ENCODE results near the gene DDX41.
"Not testable (repeated sequence)": the region's sequence is repeated elsewhere in the genome, so short reads cannot be mapped to it uniquely, and the experiment has no call there.

GRCh38 chr5:177559446-177559941, 42.7 kb upstream of the DDX41 start:
- not testable (repeated sequence) for TF ChIP-seq CTCF (IDR thresholded peaks at IDR 0.05); EZH2 (IDR thresholded peaks at IDR 0.05; ENCODE audit: borderline replicate concordance, insufficient read depth, low read depth, low read length, poor library complexity, severe bottlenecking)

Measured in B cell (primary cell).